NCI-H1930 (cell line): ENCODE measurements around the gene SLFN5.
"Not testable (repeated sequence)": the region's sequence is repeated elsewhere in the genome, so short reads cannot be mapped to it uniquely, and the experiment has no call there.

Experiments used
- DNase-seq, 2 experiments: peaks; one replicate each; lab custom pipeline; 2025; lab: John Stamatoyannopoulos, UW

SLFN5 gene

DNA sequence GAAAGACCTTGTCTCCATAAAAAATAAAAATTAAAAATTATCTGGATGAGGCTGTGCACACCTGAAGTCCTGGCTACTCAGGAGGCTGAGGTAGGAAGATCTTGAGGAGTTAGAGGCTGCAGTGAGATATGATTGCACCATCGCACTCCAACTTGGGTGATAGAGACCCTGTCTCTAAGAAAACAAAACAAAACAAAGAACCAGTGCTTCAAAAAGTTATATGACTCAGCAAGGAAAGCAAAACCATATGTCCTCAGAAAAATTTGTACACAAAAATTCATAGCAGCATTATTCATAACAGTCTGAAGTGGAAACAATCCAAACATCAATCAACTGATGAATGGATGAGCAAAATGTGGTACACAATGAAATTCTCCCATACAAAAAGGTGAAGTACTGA lies 48.9 kb downstream of the SLFN5 start:
- DNase-seq: no peak

DNA sequence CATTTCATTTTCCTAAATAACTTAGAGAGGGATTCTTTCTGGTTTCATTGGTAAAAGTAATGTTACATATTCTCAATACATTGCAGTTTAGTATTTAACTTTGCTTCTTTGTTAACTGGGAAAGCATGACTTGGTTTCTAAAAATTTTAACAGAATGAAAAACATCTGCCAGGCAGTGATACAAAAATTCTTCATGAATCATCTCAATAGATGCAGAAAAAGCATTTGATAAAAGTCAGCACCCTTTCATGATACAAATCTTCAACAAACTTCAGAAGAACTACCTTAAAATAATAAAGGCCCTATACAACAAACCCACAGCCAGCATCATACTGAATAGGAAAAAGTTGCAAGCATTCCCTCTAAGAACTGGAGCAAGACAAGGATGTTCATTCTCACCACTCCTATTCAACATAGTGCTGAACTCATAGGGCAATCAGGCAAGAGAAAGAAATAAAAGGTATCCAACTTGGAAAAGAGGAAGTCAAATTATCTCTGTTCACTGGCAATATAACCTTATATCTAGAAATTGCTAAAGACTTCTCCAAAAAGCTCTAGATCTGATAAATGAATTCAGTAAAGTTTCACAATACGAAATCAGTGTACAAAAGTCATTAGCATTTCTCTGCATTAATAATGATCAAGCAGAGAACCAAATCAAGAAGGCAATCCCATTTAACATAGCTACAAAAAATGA lies 50.4 kb downstream of the SLFN5 start:
- DNase-seq: no peak

DNA sequence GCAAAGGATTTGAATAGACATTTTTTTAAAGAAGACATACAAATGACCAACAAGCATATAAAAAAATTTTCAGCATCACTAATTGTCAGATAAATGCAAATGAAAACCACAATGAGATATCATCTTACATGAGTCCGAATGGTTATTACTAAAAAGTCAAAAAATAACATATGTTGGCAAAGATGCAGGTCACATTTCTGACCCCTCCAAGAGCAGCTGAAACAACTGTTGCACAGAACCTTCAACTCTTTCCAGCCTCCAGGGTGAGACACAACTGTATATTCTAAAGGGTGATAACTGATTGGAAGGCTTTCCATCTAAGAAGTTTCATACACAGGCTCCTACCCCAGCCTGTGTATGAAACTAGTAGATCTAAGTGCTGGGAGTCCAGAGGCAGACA lies 51.9 kb downstream of the SLFN5 start:
- no peak for DNase-seq

DNA sequence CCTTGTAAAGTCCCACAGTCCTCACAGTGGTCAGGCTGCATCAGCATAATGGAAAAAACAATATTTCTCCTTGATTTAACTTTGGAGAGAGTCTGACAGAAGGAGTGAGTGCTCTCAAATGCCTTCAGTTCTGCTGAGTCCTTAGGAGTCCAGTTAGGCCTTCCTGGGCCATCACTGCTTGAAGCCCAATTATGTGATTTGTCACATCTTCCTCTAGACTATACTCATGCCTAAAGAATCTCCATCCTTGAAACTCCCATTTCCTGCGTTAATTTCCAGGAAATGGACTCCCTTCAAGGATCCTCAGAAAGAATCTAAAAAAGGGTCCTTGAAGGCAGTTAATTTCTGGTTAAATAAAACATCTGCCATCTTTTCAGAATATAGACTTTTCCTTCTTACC lies 52.8 kb downstream of the SLFN5 start:
- DNase-seq: no peak

DNA sequence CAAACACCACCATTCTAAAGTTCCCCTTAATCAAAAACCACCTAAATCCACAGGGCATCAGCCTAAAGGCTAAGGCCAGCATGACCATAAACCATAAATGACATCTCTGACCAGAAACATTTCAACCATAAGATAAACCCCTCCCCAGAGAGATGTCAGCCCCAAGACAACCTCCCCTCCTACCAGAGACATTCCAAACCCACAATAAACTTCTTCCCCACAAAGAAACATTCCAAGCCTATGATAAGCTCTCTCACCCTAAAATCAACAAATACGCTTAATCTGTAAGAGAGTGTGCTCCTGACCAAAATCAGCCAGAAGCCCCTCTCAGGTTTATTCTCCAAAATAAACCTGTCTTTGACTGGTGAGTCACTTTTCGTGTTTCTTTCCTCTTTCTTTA lies 54.8 kb downstream of the SLFN5 start:
- DNase-seq: no peak

DNA sequence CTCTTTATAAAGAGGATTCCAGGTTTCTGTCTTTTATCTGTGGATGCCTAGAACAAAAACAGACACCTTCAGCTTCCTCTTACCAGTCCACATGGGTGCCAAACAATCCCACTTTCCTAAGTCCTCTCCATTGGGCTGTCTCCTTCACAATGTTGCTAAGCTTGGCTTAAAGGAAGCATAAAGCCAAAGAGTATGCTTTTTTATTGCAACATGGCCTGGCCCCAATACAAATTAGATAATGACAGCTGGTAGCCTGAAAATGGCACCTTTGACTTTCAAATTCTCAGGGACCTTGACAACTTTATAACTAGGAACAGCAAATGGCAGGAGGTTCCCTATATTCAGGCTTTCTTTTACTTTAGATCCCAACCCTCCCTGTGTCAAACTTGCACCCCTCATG lies 55.8 kb downstream of the SLFN5 start:
- DNase-seq: no peak

DNA sequence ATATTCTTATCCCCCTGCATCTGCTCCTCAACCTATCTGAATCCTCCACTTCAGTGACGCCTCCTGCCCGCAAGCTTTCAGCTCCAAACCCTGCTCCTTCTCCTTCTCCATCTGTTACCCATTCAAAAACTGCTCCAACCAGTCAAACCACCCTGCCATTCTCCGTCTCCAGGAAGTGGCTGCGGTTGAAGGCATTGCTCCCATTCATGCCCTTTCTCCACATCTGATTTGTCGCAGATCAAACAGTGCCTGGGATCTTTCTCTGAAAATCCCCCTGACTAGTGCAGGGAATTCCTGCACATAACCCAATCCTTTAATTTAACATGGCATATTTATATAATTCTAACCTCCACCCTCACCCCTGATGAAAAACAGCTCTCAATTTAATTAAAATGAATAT lies 56.3 kb downstream of the SLFN5 start:
- DNase-seq: no peak

DNA sequence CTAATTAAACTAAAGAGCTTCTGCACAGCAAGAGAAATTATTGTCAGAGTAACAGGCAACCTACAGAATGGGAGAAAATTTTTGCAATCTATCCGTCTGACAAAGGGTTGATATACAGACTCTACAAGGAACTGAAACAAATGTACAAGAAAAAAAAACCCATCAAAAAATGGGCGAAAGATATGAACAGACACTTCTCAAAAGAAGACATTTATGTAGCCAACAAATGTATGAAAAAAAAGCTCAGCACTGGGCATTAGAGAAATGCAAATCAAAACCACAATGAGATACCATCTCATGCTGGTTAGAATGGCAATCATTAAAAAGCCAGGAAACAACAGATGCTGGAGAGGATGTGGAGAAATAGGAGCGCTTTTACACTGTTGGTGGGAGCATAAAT lies 66.5 kb downstream of the SLFN5 start:
- DNase-seq: not testable (repeated sequence)

DNA sequence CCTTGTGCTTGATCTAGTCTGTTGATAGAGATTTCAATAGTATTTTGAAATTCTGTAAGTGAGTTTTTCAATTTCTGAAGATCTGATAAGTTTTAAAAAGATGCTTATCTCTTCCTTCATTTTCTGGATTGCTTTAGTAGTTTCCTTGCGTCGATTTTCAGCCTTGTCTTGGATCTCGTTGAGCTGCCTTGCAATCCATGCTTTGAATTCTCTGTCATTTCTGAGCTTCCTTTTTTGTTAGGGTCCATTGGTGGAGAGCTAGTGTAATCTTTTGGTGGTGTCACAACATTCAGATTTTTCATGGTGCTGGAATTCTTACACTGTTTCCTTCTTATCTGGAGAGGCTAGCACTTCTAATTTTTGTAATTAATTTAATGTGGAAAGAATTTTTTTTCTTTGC lies 69.5 kb downstream of the SLFN5 start:
- no peak for DNase-seq

DNA sequence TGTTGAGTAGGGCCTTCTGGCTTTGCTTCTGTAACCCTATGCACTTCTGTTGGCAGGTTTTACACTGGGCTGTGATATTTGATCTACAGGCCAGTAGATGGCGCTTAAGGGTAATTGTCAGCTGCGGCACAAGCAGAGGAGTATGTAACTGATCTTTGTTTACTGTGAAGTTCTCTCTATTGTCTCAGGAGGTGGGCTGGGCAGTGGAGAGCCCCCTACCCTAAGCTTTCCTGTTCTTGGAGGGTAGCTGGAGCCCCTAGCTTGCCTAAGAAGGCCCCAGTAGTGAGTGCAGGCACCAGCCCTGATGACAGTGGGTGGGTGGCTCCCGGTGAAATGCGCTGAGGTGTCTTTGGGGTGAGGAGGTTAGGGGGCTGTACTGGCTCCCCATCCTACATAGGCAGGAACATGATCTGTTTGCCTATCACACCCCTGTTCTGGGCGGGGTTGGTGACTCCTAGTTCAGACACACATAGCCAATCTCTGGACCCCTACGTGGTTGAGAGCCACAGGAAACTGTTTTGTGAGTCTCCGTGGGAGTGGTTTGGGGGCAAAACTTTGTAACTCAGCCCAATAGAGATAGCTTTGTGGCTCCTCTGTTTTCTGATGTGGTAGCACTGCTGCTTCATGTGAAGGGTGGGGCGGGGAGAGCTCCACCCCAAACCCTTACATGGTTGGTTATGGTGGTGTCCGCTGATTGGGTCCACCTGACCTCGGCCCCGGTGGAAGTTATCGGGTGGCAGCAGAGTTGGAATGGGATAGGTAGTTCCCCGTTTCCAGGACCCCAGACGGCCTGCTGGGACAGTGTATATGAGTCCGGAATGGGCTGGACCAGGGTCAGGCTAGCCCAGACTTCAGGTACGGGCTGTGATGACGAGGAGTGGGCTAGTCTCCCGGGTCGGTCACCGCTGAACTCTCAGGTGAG lies 70.2 kb downstream of the SLFN5 start:
- peak; percentile 15 to 29 for DNase-seq

DNA sequence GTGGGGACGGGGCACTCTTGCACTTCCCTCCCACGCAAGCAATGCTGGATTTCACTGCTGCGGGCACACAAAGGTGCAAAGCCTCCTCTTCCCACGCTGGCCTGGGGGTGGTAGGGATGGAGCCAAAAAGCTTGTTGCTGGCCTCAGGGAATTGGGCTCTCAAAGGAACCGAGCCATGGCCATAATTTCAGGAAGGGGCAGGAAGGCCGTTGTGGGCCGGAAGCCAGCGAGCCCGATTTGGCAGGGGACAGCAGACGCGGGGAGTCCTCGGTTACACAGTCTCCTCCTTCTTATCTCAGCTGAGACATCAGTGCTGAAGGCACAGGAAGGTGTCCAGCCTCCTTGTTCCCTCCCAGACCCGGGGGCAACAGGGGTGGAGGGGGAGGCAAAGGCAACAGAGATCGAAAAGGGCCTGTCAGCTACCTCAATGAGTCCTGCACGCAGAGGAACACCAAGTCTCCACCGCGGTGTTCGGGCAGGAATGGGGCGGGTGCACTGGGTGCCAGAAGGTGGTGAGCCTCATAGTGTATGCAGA lies 71.1 kb downstream of the SLFN5 start:
- DNase-seq: no peak

DNA sequence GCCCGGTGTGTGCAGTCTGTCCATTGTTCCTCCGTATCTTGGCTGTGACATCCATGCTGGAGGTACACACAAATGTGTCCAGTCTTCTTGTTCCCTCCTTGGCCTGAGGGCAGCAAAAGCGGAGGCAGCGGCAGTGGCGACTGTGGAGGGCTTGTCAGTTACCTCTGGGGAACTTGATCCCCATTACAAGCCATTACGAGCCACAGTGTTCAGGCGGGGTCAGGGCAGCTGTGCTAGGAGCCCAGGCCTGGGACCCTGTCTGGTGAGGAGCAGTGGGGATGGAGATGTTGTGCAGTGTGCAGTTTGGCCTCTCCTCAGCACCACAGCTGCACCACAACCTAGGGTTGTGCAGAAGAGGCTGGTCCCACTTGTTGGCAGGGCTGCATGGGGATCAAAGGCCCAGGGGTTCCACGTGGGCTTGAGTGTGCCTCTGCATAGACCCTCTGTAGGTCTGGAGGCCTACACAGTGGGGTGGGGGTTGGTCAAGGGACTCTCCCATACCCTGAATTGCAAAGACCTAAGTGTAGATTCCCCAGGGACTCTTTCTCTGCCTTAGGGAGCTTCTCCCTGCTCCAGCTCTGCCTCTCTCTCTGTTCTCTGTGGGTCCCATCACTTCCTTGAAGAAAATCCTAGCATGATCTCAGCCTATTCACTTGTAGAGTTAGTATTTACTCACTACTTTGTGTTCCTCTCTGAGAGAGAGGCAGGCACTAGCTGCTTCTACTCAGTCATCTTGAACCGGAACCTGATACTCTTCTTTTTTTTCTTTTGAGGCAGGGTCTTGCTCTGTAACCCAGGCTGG lies 71.7 kb downstream of the SLFN5 start:
- DNase-seq: no peak

DNA sequence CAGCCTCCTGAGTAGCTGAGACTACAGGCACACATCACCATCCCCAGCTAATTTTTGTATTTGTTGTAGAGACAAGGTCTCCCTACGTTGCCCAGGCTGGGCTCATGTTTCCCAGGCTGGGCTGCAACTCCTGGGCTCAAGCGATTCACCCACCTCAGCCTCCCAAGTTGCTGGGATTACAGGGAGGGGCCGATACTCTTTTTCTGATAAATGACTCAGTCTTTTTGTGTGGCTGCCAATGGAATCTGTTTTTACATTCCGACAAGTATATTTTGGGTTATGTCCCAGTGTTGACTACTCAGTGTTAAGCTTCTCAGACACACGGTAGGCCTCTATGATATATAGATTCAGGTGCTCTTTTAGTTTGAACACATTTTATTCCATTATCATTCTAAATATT lies 72.4 kb downstream of the SLFN5 start:
- no peak for DNase-seq

DNA sequence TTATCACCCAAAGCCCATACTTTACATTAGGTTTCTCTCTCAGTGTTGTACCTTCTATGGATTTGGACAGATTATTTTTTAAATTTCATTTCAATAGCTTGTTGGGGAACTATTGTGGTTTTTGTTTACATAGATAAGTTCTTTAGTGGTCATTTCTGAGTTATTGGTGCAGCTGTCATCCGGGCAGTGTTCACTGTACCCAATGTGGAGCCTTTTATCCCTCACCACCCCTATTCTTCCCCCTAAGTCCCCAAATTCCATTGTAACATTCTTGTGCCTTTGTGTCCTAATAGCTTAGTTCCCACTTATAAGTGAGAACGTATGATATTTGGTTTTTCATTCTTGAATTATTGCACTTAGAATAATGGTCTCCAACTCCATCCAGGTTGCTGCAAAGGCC lies 73.1 kb downstream of the SLFN5 start:
- no peak for DNase-seq

DNA sequence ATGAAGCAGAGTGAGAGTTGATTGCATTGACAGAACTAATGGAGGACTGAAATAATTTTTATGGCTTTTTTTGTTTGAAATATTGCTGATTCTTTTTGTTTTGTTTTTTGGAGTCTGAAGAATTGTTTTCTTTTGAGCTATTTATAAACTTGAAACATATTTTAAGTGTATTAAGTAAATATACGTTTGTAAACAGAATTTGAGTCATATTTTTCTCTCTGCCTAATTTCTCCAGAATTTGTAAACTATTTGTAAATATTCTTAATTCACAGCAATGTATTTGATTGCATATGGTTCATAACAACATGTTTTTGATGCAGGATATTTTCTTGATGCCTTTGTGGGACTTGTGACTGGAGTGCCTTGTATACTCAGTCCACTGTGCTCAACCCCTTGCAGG lies 79.9 kb downstream of the SLFN5 start:
- DNase-seq: no peak
